ENCODE data around the gene KANSL3. TPM values are rescaled to one million over a fixed set of nuclear protein-coding genes. Genes with fewer than 3 reads are reported as not detected.

Gene KANSL3
- total RNA-seq, 1 donor from 2014 or later, result 45.8 TPM

DNA sequence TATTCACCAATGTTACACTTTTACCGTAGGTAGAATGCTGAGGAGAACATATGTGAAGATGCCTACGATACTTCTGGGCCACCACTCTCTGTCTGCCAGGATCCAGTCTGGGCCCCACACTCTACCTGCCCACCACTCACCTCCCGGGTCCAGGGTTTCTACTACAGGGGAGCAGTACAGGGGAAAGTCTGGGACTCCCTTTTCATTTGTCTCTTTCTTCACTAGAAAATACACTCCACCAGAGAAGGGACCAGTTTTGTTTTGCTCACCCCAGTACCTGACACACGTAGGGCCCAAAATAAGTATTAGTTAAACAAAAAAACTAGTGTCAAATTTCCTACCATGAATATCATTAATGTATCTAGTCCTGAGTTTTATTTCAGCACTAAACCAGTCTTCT, 21.1 kb downstream of the KANSL3 start:
- Mint-ChIP-seq H3K4me1 (ENCODE audit: low read depth) (peaks cover 30% of the 10 kb centered on the region), H3K27me3 (ENCODE audit: low read depth) (no peaks in the 10 kb centered on the region), H3K36me3 (ENCODE audit: low read depth) (peaks cover 49% of the 10 kb centered on the region), H3K4me3 (ENCODE audit: low read depth) (peak overlapping the region; percentile 33), H3K27ac (peak overlapping the region; percentile 85), H3K9me3 (no peaks in the 10 kb centered on the region)
- no peak for DNase-seq (ENCODE audit: low spot score)
- intact Hi-C loops (cut with micrococcal nuclease), result loop anchor here (2.0 kb wide), 1 partner anchor 20 kb away; no protein-coding TSS in a partner anchor

DNA sequence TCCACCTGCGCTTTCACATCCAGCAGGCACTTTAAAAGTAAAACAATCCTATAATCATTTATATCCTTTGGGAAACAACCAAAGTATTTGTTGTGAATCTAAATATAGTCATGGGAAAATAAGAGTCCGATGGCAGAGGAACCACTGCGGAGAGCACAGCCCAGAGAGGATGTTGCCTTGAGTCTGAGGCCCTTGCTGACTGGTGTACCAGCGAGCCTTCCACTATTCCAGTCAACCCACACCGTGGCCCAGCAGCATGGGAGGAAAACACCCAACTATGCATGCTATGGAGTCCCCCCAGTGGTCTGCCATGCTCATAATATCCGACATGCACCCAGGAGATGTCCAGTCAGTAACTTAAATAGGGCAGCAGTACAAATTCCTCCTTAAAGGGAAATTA, 21.6 kb downstream of the KANSL3 start:
- peaks cover 54% of the 10 kb centered on the region for H3K36me3 Mint-ChIP-seq (ENCODE audit: low read depth)
- intact Hi-C loops (cut with micrococcal nuclease), result loop anchor here (2.0 kb wide), 1 partner anchor 20 kb away; no protein-coding TSS in a partner anchor
- H3K9me3 Mint-ChIP-seq, result no peaks in the 10 kb centered on the region
- H3K4me3 Mint-ChIP-seq (ENCODE audit: low read depth), result no peak overlapping the region
- H3K4me1 Mint-ChIP-seq (ENCODE audit: low read depth), result peaks cover 30% of the 10 kb centered on the region
- no peak for DNase-seq (ENCODE audit: low spot score)
- H3K27me3 Mint-ChIP-seq (ENCODE audit: low read depth), result no peaks in the 10 kb centered on the region
- H3K27ac Mint-ChIP-seq, result peak overlapping the region; percentile 85

DNA sequence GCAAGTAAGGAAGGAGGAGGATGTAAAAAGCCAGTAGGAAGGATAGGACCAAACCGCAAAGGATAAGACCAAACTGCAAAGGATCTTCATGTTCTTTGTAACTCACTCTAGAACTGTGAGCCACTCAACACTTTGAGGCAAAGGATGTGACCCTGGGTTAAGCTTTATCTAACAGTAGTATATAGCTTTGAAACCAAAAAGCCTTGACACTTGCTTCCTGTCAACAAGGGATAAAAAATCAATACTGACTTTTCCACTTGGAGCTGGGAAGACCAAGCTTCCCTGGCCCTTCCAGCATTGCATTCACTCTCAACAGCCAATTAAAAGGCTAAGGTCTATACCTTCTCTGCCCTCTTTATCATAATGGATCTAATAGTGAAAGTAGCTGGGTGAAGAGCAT, 22.0 kb downstream of the KANSL3 start:
- Mint-ChIP-seq H3K27ac (peak overlapping the region; percentile 18), H3K9me3 (no peaks in the 10 kb centered on the region), H3K4me1 (ENCODE audit: low read depth) (peaks cover 30% of the 10 kb centered on the region), H3K36me3 (ENCODE audit: low read depth) (peaks cover 58% of the 10 kb centered on the region), H3K4me3 (ENCODE audit: low read depth) (no peak overlapping the region), H3K27me3 (ENCODE audit: low read depth) (no peaks in the 10 kb centered on the region)
- intact Hi-C loops (cut with micrococcal nuclease), result loop anchor here (2.0 kb wide), 1 partner anchor 21 kb away; no protein-coding TSS in a partner anchor
- no peak for DNase-seq (ENCODE audit: low spot score)

DNA sequence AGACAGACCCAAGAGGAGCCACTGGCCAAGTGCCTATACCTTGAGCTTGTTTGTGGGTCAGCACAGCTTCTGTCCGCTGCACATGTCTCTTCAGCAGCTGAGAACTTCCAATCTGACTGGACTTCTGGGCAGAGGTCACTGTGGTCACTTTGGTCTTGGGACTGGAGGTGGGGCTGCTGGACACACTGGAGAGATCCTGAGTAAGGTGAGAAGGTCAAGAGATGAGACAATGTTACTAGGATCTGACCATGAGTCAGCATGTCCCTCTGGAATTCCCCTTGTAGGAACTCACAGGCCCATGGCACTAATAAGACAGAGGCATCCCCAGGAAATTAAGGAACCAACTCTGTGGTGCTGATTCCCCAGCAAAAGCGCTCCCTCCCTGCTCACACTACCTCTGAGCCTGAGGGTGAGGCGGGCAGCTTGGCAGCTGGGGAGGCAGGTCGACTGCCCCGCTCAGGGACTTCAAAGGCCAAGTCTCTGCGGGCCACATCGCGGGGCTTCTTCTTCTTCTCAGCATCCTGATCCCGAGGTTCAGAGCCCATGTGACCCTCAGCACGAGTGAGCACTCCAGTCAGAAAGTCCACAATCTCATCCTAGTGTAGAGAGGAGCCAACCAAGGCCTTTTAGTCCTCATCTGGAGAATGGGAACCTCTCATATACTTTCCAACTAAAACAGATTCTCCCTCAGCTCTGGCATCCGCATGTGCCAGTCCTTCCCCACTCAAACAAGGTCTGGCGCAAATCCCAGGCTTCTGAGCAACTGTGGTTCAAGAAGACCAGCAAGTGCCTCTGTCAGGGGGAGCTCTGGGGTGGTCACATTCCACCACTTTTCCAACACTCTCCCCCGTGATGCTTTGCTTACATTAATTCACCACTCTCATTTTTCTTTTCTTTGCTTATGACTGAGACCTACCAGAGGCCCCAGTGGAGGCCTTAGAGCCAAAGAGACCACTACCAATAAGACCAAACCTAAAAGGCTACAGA, 29.4 kb downstream of the KANSL3 start:
- Mint-ChIP-seq H3K9me3 (no peaks in the 10 kb centered on the region), H3K27ac (peak overlapping the region; percentile 38), H3K36me3 (ENCODE audit: low read depth) (peaks cover 88% of the 10 kb centered on the region), H3K27me3 (ENCODE audit: low read depth) (no peaks in the 10 kb centered on the region), H3K4me1 (ENCODE audit: low read depth) (peaks cover 7% of the 10 kb centered on the region), H3K4me3 (ENCODE audit: low read depth) (no peak overlapping the region)
- intact Hi-C loops (cut with micrococcal nuclease), result no loop called here
- DNase-seq (ENCODE audit: low spot score), result no peak

DNA sequence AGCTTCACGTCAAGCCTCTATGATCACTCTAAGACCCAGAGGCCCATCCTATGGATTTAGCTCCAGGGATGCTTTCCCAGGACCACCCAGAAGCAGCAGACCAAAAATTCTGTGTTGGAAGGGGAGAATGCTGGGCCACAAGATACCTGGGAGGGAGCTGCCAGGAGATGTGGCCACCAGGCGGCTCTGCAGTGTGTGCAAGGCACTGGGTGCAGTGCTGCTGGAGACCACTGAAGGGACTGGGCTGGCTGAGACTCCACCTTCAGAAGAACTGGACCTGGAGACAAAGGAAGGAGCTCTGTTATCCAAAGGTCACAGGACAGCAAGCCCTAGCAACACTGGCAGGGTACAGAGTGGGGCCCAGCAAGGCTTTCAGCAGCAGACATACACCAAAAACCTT, 34.0 kb downstream of the KANSL3 start:
- DNase-seq (ENCODE audit: low spot score), result no peak
- no peaks in the 10 kb centered on the region for H3K27me3 Mint-ChIP-seq (ENCODE audit: low read depth)
- no peak overlapping the region for H3K4me3 Mint-ChIP-seq (ENCODE audit: low read depth)
- peaks cover 30% of the 10 kb centered on the region for H3K4me1 Mint-ChIP-seq (ENCODE audit: low read depth)
- no peaks in the 10 kb centered on the region for H3K9me3 Mint-ChIP-seq
- intact Hi-C loops (cut with micrococcal nuclease), result loop anchor here (5.0 kb wide), 2 partner anchors 67 to 213 kb away; partner anchors contain the start of genes ARID5A and CNNM3
- no peak overlapping the region for H3K27ac Mint-ChIP-seq
- peaks cover 89% of the 10 kb centered on the region for H3K36me3 Mint-ChIP-seq (ENCODE audit: low read depth)

DNA sequence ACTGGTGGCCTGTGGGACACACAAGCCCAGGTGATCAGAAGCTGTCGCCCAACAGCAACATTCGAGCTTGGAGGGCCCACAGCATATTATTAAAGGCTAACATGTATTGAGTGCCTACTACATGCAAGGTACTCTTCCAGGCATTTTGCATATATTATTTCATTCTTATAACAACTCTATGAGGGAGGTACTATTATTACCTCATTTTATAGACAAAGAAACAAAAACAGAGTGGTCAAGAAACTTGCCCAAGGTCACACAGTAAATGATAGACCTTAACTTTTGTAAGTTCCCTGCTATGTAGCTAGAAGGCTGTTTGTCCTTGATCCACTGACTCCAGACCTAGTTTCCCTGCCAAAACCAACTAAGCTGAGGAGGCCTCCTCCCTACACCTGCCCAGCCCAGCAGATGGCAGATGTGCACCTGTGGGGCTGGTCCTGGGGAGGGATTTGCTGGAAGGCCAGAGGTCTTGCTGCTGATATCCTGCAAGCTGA, 35.7 kb downstream of the KANSL3 start:
- peaks cover 86% of the 10 kb centered on the region for H3K36me3 Mint-ChIP-seq (ENCODE audit: low read depth)
- peaks cover 30% of the 10 kb centered on the region for H3K4me1 Mint-ChIP-seq (ENCODE audit: low read depth)
- no peaks in the 10 kb centered on the region for H3K9me3 Mint-ChIP-seq
- H3K4me3 Mint-ChIP-seq (ENCODE audit: low read depth), result no peak overlapping the region
- H3K27ac Mint-ChIP-seq, result no peak overlapping the region
- no peaks in the 10 kb centered on the region for H3K27me3 Mint-ChIP-seq (ENCODE audit: low read depth)
- DNase-seq (ENCODE audit: low spot score), result no peak
- intact Hi-C loops (cut with micrococcal nuclease), result loop anchor here (5.0 kb wide), 2 partner anchors 65 to 215 kb away; partner anchors contain the start of genes ARID5A and CNNM3

DNA sequence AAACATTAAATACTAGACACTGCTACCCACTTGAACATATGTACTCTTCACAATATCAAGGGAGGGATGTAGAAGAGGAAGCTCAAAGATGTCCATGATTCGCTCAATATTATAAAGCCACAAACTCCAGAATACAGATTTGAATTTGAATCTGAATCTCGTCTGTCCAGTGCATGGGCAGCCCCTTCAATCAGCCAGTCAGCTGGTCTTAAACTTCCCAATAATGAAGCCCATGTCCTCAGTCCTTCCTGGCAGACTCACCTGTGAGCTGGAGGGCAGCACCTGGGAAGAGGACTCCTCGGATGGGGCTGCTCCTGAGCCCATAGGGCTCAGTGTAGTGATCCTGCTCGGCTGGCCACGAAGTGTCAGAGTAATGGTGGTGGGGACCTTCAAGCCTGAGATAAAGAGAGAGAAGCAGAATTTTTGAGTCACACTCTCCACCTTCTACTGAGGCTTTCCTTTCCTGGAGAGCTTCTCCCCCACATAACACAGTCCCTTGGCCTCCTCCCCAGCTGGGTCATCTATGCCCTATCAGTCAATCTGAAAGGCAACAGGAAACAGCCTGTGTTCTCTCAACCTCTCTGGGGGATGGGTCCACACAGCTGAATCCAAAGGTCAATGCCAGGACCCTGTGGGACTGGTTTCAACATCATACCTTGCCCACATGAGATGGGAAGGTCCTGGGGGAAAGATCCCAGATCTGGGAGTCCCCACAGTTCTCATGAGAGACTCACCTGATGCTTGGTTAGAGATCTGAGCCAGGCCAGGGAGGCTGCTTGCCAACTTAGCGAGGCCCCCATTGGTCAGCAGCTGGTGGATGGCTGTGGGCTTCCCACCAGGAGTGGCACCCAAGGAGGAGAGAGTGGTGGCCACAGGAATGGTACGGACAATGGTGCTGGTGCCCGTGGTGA, 36.5 kb downstream of the KANSL3 start:
- Mint-ChIP-seq H3K9me3 (no peaks in the 10 kb centered on the region), H3K4me1 (ENCODE audit: low read depth) (peaks cover 31% of the 10 kb centered on the region), H3K27ac (peak overlapping the region; percentile 82), H3K36me3 (ENCODE audit: low read depth) (peaks cover 86% of the 10 kb centered on the region), H3K27me3 (ENCODE audit: low read depth) (no peaks in the 10 kb centered on the region), H3K4me3 (ENCODE audit: low read depth) (peak overlapping the region; percentile 51)
- intact Hi-C loops (cut with micrococcal nuclease), result loop anchor here (2.0 to 5.0 kb wide), 3 partner anchors 64 to 279 kb away; partner anchors contain the start of genes ARID5A and CNNM3
- no peak for DNase-seq (ENCODE audit: low spot score)

DNA sequence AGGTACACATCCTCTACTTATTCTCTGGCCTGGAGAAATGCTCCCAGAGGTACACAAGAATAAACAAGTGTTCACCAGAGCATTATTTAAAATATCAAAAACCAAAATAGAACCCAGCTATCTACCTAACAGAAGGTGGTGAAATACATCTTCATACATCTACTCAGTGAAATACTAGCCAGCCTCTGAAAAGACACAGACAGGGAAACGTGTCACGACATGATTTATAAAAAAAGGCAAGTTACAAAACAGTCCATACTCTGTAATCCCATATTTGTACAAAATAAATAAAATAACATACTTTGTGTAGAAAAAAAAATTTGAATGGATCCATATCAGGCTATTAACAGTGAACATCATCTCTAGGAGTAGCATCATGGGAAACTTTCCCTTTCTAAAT, 38.2 kb downstream of the KANSL3 start:
- Mint-ChIP-seq H3K9me3 (no peaks in the 10 kb centered on the region), H3K36me3 (ENCODE audit: low read depth) (peaks cover 85% of the 10 kb centered on the region), H3K4me1 (ENCODE audit: low read depth) (peaks cover 39% of the 10 kb centered on the region), H3K27ac (no peak overlapping the region), H3K27me3 (ENCODE audit: low read depth) (no peaks in the 10 kb centered on the region), H3K4me3 (ENCODE audit: low read depth) (no peak overlapping the region)
- DNase-seq (ENCODE audit: low spot score), result no peak
- intact Hi-C loops (cut with micrococcal nuclease), result loop anchor here (2.0 to 10.0 kb wide), 4 partner anchors 63 to 277 kb away; partner anchors contain the start of genes ARID5A and CNNM3

DNA sequence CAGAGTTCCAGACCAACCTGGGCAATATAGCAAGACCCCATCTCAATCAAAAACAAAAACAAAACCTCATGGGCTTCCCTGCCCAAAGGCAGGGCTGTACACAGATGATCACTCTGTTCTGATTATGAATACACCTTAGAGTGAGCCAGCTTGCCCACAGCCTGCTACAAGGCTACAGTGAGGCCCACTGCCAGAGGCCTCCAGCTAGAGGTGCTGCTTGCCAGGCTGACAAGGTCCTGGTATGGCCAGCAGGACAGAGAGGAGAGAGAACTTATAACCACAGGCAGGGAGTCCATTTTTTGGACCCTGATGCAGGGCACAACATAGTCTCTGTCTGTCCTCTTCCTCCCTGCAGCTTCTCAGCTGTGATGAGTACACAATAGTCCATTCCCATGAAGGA, 41.5 kb downstream of the KANSL3 start:
- DNase-seq (ENCODE audit: low spot score), result no peak
- H3K27ac Mint-ChIP-seq, result no peak overlapping the region
- H3K4me1 Mint-ChIP-seq (ENCODE audit: low read depth), result peaks cover 57% of the 10 kb centered on the region
- no peaks in the 10 kb centered on the region for H3K27me3 Mint-ChIP-seq (ENCODE audit: low read depth)
- no peaks in the 10 kb centered on the region for H3K9me3 Mint-ChIP-seq
- peaks cover 92% of the 10 kb centered on the region for H3K36me3 Mint-ChIP-seq (ENCODE audit: low read depth)
- H3K4me3 Mint-ChIP-seq (ENCODE audit: low read depth), result no peak overlapping the region
- intact Hi-C loops (cut with micrococcal nuclease), result loop anchor here (10.0 kb wide), 1 partner anchor 252 kb away; no protein-coding TSS in a partner anchor

DNA sequence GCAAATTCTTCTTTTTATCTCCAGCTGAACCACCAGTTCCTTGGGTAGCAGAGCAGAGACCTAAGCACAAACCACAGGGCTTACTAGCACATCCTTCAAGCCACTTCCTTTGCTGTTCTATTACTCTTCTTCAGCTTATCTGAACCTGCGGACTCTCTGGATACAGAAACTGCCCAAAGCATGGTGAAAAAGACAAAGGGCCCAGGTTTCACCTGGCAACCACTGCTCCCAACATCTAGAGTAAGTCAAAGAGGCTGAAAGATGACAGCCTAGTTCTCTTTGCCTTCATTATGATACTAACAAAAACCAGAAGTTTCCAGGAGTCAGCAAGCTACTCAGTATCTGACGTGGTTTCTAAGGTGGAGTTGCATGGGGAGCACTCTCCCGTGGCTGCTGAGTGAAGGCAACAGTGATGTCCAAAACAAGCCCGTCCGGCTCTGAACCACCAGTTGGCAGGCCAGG, 43.4 kb downstream of the KANSL3 start:
- H3K4me1 Mint-ChIP-seq (ENCODE audit: low read depth), result peaks cover 46% of the 10 kb centered on the region
- intact Hi-C loops (cut with micrococcal nuclease), result loop anchor here (2.0 to 10.0 kb wide), 2 partner anchors 42 to 250 kb away; no protein-coding TSS in a partner anchor

DNA sequence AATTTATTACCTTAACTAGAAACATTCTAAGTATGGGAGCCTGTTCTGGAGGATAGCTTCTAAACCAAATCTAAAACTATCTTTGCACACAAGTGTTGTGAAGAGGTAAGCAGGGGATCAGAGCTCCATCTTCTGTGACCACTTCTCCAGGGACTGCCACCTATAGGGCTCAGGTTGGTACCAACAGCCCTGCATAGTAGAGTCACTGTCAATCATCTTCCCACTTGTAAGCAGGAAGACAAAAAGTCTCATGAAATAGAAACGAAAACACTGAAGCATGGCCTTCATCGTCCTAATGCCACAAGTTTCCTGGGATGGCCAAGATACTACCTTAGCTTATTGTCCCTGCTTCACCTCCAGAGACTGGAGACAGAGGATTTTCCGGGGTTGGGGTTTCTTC, 43.8 kb downstream of the KANSL3 start:
- H3K4me3 Mint-ChIP-seq (ENCODE audit: low read depth), result no peak overlapping the region
- peaks cover 48% of the 10 kb centered on the region for H3K4me1 Mint-ChIP-seq (ENCODE audit: low read depth)
- H3K27me3 Mint-ChIP-seq (ENCODE audit: low read depth), result no peaks in the 10 kb centered on the region
- peak overlapping the region; percentile 94 for H3K27ac Mint-ChIP-seq
- intact Hi-C loops (cut with micrococcal nuclease), result loop anchor here (2.0 to 10.0 kb wide), 2 partner anchors 43 to 249 kb away; no protein-coding TSS in a partner anchor
- DNase-seq (ENCODE audit: low spot score), result no peak
- H3K9me3 Mint-ChIP-seq, result no peaks in the 10 kb centered on the region
- H3K36me3 Mint-ChIP-seq (ENCODE audit: low read depth), result peaks cover 80% of the 10 kb centered on the region

More for the DNA sequence above, 43.4 kb downstream of the KANSL3 start:
- Mint-ChIP-seq H3K4me3 (ENCODE audit: low read depth) (peak overlapping the region; percentile 15), H3K36me3 (ENCODE audit: low read depth) (peaks cover 80% of the 10 kb centered on the region), H3K27me3 (ENCODE audit: low read depth) (no peaks in the 10 kb centered on the region), H3K27ac (peak overlapping the region; percentile 94), H3K9me3 (no peaks in the 10 kb centered on the region)
- DNase-seq (ENCODE audit: low spot score), result peak; percentile 35

DNA sequence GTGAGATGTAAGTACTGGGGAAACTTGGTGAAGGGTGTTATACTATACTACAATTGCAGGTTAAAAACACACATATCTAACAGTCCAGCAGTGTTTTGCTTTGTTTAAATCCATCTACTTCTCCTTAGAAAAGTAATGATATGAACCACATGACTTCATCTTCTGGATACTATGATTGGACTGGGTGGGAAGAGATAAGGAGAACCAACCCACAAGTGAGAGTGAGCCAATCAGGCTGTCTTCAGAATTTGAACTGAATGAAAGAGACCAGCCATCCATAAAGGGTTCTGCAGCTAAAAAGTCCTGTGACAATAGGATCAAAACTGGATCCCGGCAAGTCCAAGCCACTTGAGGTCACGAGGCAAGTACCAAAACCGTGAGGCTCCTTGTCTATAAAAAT, 46.6 kb downstream of the KANSL3 start:
- H3K9me3 Mint-ChIP-seq, result no peaks in the 10 kb centered on the region
- intact Hi-C loops (cut with micrococcal nuclease), result loop anchor here (10.0 kb wide), 1 partner anchor 247 kb away; no protein-coding TSS in a partner anchor
- peaks cover 59% of the 10 kb centered on the region for H3K4me1 Mint-ChIP-seq (ENCODE audit: low read depth)
- H3K36me3 Mint-ChIP-seq (ENCODE audit: low read depth), result peaks cover 82% of the 10 kb centered on the region
- no peaks in the 10 kb centered on the region for H3K27me3 Mint-ChIP-seq (ENCODE audit: low read depth)
- no peak overlapping the region for H3K27ac Mint-ChIP-seq
- no peak overlapping the region for H3K4me3 Mint-ChIP-seq (ENCODE audit: low read depth)
- DNase-seq (ENCODE audit: low spot score), result no peak

All from activated T-helper 2 cell treated with anti-CD3 and anti-CD28 coated beads, Interferon-gamma antibody, Interleukin-2, Interleukin-4, amounts not matched to agents 10 μg/mL and 5 μg/mL and 100 μg/mL, durations not matched to agents 14 hours and 24 hours and 36 hours (primary cell).